ENCODE measurements around the gene GPM6B. TPM values are rescaled to one million over a fixed set of nuclear protein-coding genes. Genes with fewer than 3 reads are reported as not detected.

The GPM6B gene, protein sequence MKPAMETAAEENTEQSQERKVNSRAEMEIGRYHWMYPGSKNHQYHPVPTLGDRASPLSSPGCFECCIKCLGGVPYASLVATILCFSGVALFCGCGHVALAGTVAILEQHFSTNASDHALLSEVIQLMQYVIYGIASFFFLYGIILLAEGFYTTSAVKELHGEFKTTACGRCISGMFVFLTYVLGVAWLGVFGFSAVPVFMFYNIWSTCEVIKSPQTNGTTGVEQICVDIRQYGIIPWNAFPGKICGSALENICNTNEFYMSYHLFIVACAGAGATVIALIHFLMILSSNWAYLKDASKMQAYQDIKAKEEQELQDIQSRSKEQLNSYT
- 1.3 and 1.9 TPM in 2 replicates for total RNA-seq

DNA sequence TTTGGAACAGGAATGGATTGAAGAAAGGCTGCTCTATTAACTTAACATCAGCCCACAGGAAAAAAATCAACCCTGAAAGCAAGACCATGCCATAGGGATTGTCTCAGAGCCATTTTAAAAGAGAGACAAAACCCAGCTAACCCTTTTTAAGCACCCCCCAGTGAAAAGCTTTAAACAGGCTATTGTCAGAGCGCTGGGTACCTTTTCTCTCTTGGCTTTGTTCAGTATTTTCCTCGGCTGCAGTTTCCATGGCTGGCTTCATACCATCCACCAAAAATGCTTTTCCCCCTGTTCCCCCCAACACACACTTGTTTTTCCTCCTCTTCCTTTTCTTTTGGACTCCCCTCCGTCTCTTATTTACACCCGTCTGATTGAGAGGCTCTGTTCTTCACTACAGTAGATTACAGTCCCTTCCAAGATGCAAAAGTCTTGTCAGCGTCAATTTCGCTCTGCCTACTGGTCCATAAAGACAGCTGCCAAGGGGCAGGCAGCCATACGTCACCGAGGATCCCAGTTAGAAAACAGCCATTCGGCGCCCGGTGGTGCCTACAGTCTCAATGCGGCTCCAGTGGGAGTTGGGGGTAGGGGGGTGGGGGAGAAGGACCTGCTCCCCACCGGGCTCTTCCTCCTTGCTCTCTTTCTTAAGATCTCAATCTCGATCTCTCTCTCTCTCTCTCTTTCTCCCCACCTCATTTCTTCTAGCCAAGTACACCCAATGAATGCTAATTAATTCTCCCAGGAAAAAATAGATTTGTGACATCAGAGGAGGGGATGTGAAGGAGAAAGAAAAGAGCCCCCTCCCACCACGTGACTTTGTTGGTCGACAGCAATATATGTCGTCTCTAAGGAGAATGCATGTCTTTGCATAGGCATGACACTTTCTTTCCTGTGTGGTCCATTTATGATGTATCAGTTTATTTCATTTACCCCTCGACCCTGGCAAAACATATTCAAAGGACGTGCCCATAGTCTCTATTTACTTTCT is at the start of gene GPM6B:
Gene GPM6B (minus strand): TSS at position 451 of the 985 bp plus-strand sequence. CDS start 189 bp downstream, at position 262.

DNA sequence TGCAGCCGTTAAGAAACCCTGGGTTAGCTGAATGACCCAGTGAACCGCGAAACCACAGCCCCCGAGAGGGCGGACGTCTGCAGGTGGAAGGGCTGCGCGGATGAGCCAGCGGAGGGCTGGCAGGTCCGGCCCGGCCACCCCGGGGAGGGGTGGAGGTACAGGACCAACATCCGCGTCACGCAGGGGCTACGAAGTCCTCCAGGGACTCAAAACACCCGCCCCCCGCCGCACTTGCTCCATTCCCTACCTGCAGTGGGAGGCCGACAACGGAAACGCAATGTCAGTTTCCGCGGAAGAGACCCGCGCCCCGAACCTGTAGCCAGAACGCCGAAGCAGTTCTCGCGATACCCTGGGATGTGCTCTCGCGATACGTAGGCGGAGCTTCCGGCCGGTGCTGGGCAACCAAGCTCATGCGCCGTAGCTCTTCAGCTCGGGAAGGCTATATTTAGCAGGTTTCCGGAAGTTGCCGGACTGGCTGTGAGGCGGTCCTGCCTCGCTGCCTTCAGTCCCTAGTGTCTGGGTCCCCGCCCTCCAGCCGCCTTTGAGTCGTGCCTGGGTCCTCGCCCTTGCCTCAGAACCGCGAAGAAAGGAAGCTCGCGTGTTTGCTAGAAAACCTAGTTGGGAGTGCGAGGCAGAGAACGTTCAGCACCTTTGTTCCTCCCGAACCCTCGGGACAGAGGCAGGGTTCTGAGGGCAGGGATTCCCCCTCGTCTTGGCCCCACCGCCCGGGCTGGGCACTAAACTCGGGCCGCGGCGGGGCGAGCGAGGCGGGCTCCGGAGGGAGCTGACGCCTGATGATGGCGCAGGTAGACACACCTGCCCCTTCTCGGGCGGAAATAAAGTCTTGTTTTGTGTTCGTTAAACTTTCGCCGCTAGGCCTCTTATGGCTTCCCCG is 82.4 kb downstream of the GPM6B start, which contains the start of the genes OFD1 and TRAPPC2:
Gene OFD1 (plus strand): TSS at position 471 of the 895 bp plus-strand sequence. CDS start 324 bp downstream, at position 795.
Gene TRAPPC2 (minus strand): TSS at position 343 of the 895 bp plus-strand sequence. CDS start 14,657 bp downstream, outside the sequence.

Other genes with a start within 250 kb of the GPM6B start
- gene EGFL6, start 247.5 kb downstream of the GPM6B start, total RNA-seq: not detected in 2 replicates
- 1.2 and 1.4 TPM in 2 replicates for gene TCEANC, start 164.0 kb downstream of the GPM6B start, total RNA-seq
- 20.7 and 25.8 TPM in 2 replicates for gene RAB9A, start 128.0 kb downstream of the GPM6B start, total RNA-seq
- 16.5 and 20.5 TPM in 2 replicates for gene TRAPPC2, start 82.5 kb downstream of the GPM6B start, total RNA-seq
- 14.2 and 15.5 TPM in 2 replicates for gene OFD1, start 82.3 kb downstream of the GPM6B start, total RNA-seq
- gene GEMIN8, start 212.8 kb upstream of the GPM6B start, total RNA-seq: 12.6 and 15.4 TPM in 2 replicates